NCI-H1048 (cell line): ENCODE measurements around the gene MYO16.

Source experiments
- DNase-seq: peaks from one replicate; lab custom pipeline; 2025; lab: John Stamatoyannopoulos, UW

Gene MYO16

DNA sequence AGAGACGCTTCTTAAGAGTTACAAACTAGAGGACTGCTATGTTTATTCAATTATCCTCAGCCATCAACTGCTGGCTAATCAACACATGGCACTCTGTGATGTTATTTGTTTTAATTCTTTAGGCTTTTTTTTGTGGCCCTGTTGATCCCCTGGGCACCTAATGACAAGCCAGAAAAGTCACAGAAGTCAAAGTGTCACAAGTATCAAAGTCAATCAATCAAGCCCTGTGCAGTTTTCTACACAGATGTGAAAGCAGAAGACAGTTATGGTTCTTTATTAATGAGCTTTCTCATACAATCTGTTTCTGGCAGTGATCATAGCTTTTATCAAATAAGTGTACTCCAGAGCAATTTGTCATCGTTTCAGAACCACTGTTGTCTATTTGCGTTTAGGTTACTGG is 34.3 kb downstream of the MYO16 start:
- DNase-seq, result no peak

DNA sequence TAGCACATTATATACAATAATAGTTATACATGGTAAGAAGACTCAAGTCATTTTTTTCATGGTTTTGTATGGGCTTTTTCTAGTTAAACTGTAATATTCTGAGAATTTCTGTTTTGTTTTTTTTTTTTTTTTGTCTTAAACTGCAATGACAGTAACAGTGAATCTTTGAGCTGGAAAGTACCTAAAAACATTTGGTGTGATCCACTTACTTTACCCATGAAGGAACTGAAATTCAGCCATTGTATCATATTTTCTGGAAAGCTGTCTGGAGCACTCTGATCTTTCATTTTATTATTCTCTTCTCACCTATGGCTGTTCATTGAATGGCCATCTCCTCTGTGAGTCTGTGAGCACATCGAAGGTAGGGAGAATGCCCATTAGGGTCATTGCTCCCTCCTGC is 37.8 kb downstream of the MYO16 start:
- DNase-seq, result no peak

DNA sequence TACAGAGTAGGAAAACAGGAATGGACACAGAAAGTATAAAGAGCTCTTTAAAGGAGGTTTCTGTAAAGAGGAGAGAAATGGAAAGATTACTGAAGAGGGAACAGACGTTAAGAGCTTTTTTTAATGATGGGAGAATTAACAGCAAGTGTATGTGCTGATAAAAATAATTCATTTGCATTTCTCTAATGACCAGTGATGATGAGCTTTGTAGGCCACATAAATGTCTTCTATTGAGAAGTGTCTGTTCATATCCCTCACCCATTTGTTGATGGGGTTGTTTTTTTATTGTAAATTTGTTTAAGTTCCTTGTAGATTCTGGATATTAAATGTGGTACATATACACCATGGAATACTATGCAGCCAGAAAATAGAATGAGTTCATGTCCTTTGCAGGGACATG is 40.0 kb downstream of the MYO16 start:
- no peak for DNase-seq

DNA sequence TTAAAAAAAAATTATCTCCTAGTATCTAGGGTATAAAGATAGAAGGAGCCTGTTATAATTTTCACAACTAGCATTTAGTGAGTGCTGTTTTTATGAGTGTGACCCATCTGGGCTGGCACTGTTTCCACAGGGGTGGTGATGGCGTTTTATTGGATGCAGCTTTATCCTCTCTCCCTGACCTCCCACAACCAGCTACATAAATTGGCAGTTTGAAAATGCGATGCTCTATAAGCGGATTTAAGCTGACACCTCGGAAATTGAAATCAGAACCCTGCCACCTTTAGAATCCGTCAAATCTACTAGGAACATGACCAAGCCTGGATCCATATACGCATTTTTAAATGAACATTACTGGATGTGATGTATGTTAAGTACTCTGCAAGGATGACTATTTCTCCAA is 44.9 kb downstream of the MYO16 start:
- DNase-seq, result no peak

DNA sequence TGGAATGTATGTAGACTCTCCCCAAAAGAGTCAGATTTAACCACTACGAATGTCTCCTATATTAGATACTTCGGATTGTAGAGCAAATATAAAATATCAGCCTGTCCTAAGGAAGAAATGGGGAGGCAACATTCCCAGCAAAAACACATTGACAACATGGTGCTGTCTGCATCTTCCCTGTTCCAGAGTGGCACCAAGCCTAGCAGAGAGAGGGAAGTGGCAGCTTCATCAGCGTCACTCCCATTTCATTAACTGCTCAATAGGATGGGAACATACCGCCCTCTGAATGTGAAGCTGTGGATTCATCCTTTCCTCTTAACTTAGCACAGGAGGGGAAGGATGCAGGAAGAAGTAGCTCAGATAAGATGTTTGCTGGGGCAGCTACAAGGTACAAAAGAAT is 45.4 kb downstream of the MYO16 start:
- no peak for DNase-seq

- DNase-seq, result no peak
Measured at GRCh38 chr13:108676620-108677019, 47.2 kb downstream of the MYO16 start.

DNA sequence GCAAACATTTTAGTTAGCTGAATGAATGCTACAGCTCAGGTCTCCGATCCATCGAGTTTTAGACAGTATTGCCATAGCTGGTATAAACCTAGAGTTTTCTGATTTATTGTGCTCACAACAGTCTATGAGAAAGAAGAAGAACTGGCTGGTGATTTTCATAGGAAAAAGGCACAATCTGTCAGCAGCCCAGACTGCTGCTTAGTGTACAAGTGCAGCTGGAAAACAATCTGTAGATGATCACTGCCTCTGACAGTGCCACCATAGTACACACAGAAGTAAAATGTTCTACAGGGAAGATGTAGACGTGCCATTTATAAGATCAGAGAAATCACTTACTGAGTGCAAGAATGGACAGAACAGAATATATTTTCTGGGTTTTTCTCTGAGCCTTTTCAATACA is 48.4 kb downstream of the MYO16 start:
- no peak for DNase-seq

- no peak for DNase-seq
Measured at GRCh38 chr13:108680011-108680410, 50.6 kb downstream of the MYO16 start.

DNA sequence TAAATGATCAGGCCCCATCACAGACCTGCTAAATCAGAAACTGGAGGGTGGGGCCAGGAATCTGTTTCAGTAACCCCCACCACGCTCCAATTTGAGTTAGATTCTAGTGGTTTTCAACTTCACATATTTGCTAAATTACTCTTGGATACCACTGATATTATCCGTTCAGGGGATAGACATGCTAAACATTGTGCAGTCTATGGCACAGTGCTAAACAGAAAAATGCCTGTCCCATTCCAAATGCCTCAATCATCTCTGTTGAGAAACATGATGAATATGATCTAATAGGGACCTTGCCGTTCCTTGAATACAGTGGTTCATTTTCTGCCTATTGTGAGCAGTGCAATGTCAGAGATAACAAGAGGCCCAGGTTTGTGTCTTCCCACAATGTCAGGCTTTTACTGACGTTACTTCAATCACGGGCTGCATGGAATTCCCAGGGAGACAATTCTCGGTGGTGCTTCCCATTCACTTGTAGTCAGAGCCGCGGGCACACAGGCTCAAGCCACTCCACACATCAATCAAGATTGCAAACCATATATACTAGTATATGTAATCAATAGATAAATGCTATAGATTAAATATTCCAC is 52.7 kb downstream of the MYO16 start:
- no peak for DNase-seq

DNA sequence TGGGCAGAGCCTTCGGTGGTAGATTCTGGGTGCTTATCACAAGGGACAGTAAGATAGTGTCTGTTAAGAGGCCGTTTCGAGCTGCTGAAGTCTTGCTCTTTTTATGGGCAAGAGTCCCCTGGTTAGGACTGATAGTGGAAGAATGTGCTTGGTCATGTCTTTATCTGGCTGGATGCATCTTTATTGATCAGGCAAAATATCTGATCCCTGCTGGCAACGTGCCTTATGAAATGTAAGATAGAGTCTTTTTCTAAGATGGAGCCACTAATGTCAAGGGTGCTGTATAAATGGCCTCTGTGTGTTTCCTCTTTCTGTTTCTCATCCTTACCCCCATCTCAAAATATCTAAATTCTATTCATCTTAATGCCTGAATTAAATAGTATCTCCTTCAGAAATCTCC is 53.3 kb downstream of the MYO16 start:
- no peak for DNase-seq

DNA sequence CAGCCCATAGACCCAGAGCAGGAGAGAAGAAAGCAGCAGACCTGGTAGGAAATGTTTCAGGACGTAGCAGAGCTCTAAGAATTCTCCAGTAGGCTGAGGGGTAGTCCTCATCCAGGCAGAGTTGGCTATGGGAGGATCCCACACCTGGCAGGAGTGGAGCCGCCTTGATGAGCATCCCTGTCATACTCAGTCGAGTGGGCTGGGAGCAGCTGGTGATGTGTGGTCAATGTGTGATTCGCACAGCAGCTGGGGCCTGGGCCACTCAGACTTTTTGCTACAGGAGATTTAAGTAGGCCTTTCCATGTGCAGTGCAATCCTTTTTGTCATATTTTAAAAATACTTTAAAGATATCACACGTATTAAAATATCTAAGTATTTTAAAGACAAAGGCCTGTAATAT is 56.6 kb downstream of the MYO16 start:
- DNase-seq, result no peak

DNA sequence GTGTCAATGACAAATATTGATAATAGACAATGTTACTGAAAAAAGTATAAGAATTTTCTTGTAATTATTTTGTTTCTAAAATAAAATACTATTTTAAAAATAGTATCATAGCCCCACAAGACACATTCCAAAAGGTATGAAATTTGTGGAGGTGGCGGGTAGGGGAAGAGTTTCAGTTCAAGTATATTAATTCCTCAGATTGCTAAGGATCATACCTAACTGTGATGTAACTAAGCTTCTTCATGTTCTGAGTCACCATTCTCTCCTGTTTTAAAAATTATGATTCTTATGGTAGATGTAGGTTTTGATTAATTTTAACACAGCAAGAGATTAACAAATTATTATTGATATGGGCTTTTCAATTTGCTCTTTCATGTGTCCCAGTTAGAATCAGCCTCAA is 61.3 kb downstream of the MYO16 start:
- DNase-seq, result no peak

- no peak for DNase-seq
Measured at GRCh38 chr13:108700422-108701170, 71.2 kb downstream of the MYO16 start.

GRCh38 chr13:108702171-108702570 is 72.8 kb downstream of the MYO16 start:
- DNase-seq, result no peak

- no peak for DNase-seq
Measured at GRCh38 chr13:108705031-108705430, 75.6 kb downstream of the MYO16 start.

DNA sequence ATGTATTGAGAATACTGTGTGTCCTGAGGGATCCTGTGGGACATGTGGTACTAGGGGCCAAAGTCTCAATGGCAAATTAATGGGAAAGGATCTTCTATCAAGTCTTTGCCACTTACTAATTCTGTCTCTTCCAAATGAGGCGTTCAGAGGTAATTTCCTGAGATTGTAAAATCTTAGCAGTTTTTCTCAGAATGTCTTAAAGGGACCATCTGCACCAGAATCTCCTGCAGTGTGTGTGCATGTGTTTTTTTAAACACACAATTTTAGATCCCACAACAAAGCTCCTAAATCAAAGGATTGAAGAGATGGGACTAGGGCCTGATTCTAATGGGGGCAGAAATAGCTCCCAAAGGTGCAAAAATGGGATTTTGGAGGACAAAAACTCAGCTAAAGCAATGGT is 78.2 kb downstream of the MYO16 start:
- no peak for DNase-seq

DNA sequence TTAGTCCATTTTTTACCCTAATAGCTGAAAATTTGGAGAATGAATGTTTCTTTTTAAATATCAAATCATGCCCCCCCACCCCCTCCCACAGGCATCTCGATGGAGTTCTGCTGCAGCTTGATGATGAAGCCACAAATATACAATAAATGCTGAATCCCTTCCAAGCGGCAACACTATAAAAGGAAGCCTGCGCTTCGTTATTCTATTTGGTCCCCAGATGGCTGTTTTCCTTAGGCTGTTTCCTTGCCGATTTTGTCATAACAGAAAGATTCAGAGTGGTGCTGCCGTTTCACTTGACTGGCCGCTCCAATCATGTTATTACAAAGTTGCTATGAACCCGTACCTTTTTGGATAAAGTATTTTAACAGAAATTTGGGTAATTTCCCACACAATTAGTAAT is 79.5 kb downstream of the MYO16 start:
- DNase-seq, result no peak

GRCh38 chr13:108711386-108711785 is 82.0 kb downstream of the MYO16 start:
- DNase-seq, result no peak

DNA sequence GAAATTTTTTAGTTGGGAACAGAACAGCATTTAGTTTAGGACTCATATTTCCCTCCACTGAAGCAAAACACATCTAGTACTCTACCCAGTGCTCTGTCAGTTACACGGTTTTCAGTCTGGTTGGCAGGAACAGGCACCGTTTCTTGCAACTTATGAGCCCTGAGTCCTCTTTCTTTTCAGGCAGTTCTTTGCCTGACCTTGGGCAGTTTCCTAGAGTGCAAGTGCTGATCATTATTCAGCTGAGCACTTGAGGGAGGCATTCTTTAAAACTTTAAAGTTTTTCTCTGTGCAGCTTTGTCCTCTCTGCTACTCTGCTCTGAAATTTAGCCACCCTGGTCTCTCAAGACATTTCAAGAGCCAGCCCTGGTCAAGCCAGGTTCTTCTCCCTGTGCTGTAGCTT is 96.1 kb downstream of the MYO16 start:
- DNase-seq, result no peak

DNA sequence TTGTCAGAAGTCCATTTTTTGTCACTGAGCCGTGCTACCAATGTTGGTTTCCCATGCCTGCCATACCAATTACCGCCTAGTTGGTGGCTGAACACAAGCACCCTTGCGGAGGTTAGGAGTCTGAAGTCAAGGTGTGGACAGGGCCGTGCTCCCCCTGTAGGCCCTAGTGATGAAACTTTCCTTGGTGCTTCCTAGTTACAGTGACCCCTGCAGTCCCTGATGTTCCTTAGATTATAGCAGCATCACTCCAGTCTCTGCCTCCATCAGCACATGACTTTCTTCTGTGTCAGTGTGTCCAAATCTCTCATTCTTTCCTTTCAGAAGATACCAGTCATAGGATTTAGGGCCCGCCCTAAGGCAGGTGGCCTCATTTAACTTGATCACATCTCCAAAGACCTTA is 99.0 kb downstream of the MYO16 start:
- DNase-seq, result no peak

- DNase-seq, result no peak
Measured at GRCh38 chr13:108733022-108733560, 103.7 kb downstream of the MYO16 start.

GRCh38 chr13:108734676-108735075 is 105.3 kb downstream of the MYO16 start:
- DNase-seq, result no peak

GRCh38 chr13:108741930-108742329 is 112.5 kb downstream of the MYO16 start:
- DNase-seq, result no peak
